Adrenal gland (tissue), 5 donors: ENCODE data around the gene RABL2A.
"Not testable (repeated sequence)": the region's sequence is repeated elsewhere in the genome, so short reads cannot be mapped to it uniquely, and the experiment has no call there.

ENCODE experiments used
- CTCF ChIP-seq, 6 experiments: fragments of 450-650 bp in 4 of 6; fragments of 200-600 bp in 2 of 6; sonication (generic) in 1 of 6; IDR thresholded peaks; 1 replicate in 5 of 6; 2 replicates in 1 of 6; pipeline versions ENCODE4 v1.5.1 to v1.8.0; 2016 to 2021; ENCODE audit warnings: antibody characterized with exemption in 6 of 6, mild to moderate bottlenecking in 2 of 6, moderate library complexity in 1 of 6
- POLR2A ChIP-seq, 2 donors: fragments of 450-650 bp; IDR thresholded peaks; one replicate each; pipeline ENCODE4 v1.6.1; 2017; ENCODE audit warnings: antibody characterized with exemption in 2 of 2, mild to moderate bottlenecking in 2 of 2, moderate library complexity in 1 of 2
- donor health status: DM: no; HTN: no; CAD: no.

- not testable (repeated sequence) for TF ChIP-seq CTCF, POLR2A (IDR thresholded peaks at IDR 0.05)
These were observed 48.6 kb upstream of the RABL2A start for GRCh38 chr2:113578508-113578907.
